ENCODE data around the gene CACNA1C.

Gene CACNA1C

GRCh38 chr12:2233034-2233433 is 180.2 kb downstream of the CACNA1C start:
- no peak for TF ChIP-seq CTCF (IDR thresholded peaks at IDR 0.05; ENCODE audit: low read depth, low read length)
- Histone ChIP-seq H3K4me1 (no peaks in the 10 kb centered on the region), H3K36me3 (no peaks in the 10 kb centered on the region), H3K27me3 (peaks cover 5% of the 10 kb centered on the region; the same call in 1 of the 2 replicates), H3K4me3 (ENCODE audit: low read depth, low read length) (no peak overlapping the region), H3K9me3 (no peaks in the 10 kb centered on the region)
- no peak for DNase-seq

GRCh38 chr12:2234091-2234490 is 181.3 kb downstream of the CACNA1C start:
- TF ChIP-seq CTCF (IDR thresholded peaks at IDR 0.05; ENCODE audit: low read depth, low read length) = no peak
- H3K27me3 ChIP-seq = peaks cover 6% of the 10 kb centered on the region
- no peak for DNase-seq
- no peak overlapping the region for H3K4me3 ChIP-seq (ENCODE audit: low read depth, low read length)
- H3K36me3 ChIP-seq = no peaks in the 10 kb centered on the region
- no peaks in the 10 kb centered on the region for H3K4me1 ChIP-seq
- H3K9me3 ChIP-seq = no peaks in the 10 kb centered on the region

GRCh38 chr12:2234646-2235350 is 182.0 kb downstream of the CACNA1C start:
- Histone ChIP-seq H3K9me3 (no peaks in the 10 kb centered on the region), H3K36me3 (no peaks in the 10 kb centered on the region), H3K27me3 (peaks cover 8% of the 10 kb centered on the region), H3K4me3 (ENCODE audit: low read depth, low read length) (no peak overlapping the region), H3K4me1 (no peaks in the 10 kb centered on the region)
- no peak for TF ChIP-seq CTCF (IDR thresholded peaks at IDR 0.05; ENCODE audit: low read depth, low read length)
- DNase-seq = no peak

- Histone ChIP-seq H3K36me3 (no peaks in the 10 kb centered on the region), H3K27me3 (peaks cover 8% of the 10 kb centered on the region), H3K4me3 (ENCODE audit: low read depth, low read length) (no peak overlapping the region), H3K9me3 (no peaks in the 10 kb centered on the region), H3K4me1 (no peaks in the 10 kb centered on the region)
- no peak for DNase-seq
- no peak for TF ChIP-seq CTCF (IDR thresholded peaks at IDR 0.05; ENCODE audit: low read depth, low read length)
Observed at GRCh38 chr12:2236506-2237294, 183.9 kb downstream of the CACNA1C start.

GRCh38 chr12:2238111-2238510 is 185.3 kb downstream of the CACNA1C start:
- no peaks in the 10 kb centered on the region for H3K4me1 ChIP-seq
- no peak for TF ChIP-seq CTCF (IDR thresholded peaks at IDR 0.05; ENCODE audit: low read depth, low read length)
- no peaks in the 10 kb centered on the region for H3K9me3 ChIP-seq
- no peaks in the 10 kb centered on the region for H3K36me3 ChIP-seq
- peaks cover 8% of the 10 kb centered on the region for H3K27me3 ChIP-seq
- H3K4me3 ChIP-seq (ENCODE audit: low read depth, low read length) = no peak overlapping the region
- DNase-seq = no peak

- Histone ChIP-seq H3K4me3 (ENCODE audit: low read depth, low read length) (no peak overlapping the region), H3K36me3 (no peaks in the 10 kb centered on the region), H3K4me1 (no peaks in the 10 kb centered on the region), H3K9me3 (no peaks in the 10 kb centered on the region), H3K27me3 (peaks cover 8% of the 10 kb centered on the region)
- no peak for DNase-seq
- TF ChIP-seq CTCF (IDR thresholded peaks at IDR 0.05; ENCODE audit: low read depth, low read length) = no peak
Observed at GRCh38 chr12:2239381-2239871, 186.6 kb downstream of the CACNA1C start.
